ENCODE results near the gene CSN2. TPM values are rescaled to one million over a fixed set of nuclear protein-coding genes. Genes with fewer than 3 reads are reported as not detected.

The CSN2 gene
- polyA plus RNA-seq, 1 donor from 2014 or later = not detected

- Histone ChIP-seq H3K9ac (ENCODE audit: low read length) (no peak overlapping the region), H3K36me3 (ENCODE audit: insufficient read depth, low read length) (no peaks in the 10 kb centered on the region), H4K20me1 (ENCODE audit: insufficient read depth) (no peaks in the 10 kb centered on the region), H3K79me2 (replicated peaks; ENCODE audit: insufficient read depth, low read length) (no peaks in the 10 kb centered on the region), H3K9me2 (ENCODE audit: insufficient read depth, low read length) (no peaks in the 10 kb centered on the region), H3F3A (ENCODE audit: insufficient read depth, low read length, poor library complexity, severe bottlenecking) (no peaks in the 10 kb centered on the region), H3K27ac (ENCODE audit: low read length) (no peak overlapping the region), H3K27me3 (ENCODE audit: insufficient read depth, low read depth, low read length) (no peaks in the 10 kb centered on the region), H3K4me2 (ENCODE audit: low read length) (no peak overlapping the region), H3K9me3 (ENCODE audit: low read length) (no peaks in the 10 kb centered on the region), H2AFZ (ENCODE audit: low read depth, low read length) (no peak overlapping the region), H3K4me3 (ENCODE audit: low read length) (no peak overlapping the region)
- TF ChIP-seq EZH2 (IDR thresholded peaks at IDR 0.05; ENCODE audit: borderline replicate concordance, insufficient read depth, low read length, poor library complexity, severe bottlenecking) = no peak
- TF ChIP-seq, protein P1, sequence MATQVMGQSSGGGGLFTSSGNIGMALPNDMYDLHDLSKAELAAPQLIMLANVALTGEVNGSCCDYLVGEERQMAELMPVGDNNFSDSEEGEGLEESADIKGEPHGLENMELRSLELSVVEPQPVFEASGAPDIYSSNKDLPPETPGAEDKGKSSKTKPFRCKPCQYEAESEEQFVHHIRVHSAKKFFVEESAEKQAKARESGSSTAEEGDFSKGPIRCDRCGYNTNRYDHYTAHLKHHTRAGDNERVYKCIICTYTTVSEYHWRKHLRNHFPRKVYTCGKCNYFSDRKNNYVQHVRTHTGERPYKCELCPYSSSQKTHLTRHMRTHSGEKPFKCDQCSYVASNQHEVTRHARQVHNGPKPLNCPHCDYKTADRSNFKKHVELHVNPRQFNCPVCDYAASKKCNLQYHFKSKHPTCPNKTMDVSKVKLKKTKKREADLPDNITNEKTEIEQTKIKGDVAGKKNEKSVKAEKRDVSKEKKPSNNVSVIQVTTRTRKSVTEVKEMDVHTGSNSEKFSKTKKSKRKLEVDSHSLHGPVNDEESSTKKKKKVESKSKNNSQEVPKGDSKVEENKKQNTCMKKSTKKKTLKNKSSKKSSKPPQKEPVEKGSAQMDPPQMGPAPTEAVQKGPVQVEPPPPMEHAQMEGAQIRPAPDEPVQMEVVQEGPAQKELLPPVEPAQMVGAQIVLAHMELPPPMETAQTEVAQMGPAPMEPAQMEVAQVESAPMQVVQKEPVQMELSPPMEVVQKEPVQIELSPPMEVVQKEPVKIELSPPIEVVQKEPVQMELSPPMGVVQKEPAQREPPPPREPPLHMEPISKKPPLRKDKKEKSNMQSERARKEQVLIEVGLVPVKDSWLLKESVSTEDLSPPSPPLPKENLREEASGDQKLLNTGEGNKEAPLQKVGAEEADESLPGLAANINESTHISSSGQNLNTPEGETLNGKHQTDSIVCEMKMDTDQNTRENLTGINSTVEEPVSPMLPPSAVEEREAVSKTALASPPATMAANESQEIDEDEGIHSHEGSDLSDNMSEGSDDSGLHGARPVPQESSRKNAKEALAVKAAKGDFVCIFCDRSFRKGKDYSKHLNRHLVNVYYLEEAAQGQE (IDR thresholded peaks at IDR 0.05; ENCODE audit: borderline replicate concordance) = no peak
- no peak for TF ChIP-seq TAF1 (IDR thresholded peaks at IDR 0.05; ENCODE audit: low read depth)
- no peak for TF ChIP-seq MXI1 (conservative IDR thresholded peaks at IDR 0.05; ENCODE audit: poor library complexity, severe bottlenecking)
These were observed 9.1 kb upstream of the CSN2 start for GRCh38 chr4:69974631-69975030.

GRCh38 chr4:69970071-69970470 lies 4.5 kb upstream of the CSN2 start:
- no peak for TF ChIP-seq EZH2 (IDR thresholded peaks at IDR 0.05; ENCODE audit: borderline replicate concordance, insufficient read depth, low read length, poor library complexity, severe bottlenecking)
- TF ChIP-seq, protein P1 (IDR thresholded peaks at IDR 0.05; ENCODE audit: borderline replicate concordance) = no peak
- TF ChIP-seq SMC3 (conservative IDR thresholded peaks at IDR 0.05; ENCODE audit: poor library complexity) = no peak
- TF ChIP-seq RAD21 (conservative IDR thresholded peaks at IDR 0.05) = no peak
- TF ChIP-seq TAF1 (IDR thresholded peaks at IDR 0.05; ENCODE audit: low read depth) = no peak
- Histone ChIP-seq H3K9ac (ENCODE audit: low read length) (no peak overlapping the region), H3K4me3 (ENCODE audit: low read length) (no peak overlapping the region), H3K79me2 (replicated peaks; ENCODE audit: insufficient read depth, low read length) (no peaks in the 10 kb centered on the region), H3K9me3 (ENCODE audit: low read length) (no peaks in the 10 kb centered on the region), H3K9me2 (ENCODE audit: insufficient read depth, low read length) (no peaks in the 10 kb centered on the region), H3K36me3 (ENCODE audit: insufficient read depth, low read length) (no peaks in the 10 kb centered on the region), H3K4me2 (ENCODE audit: low read length) (no peak overlapping the region), H4K20me1 (ENCODE audit: insufficient read depth) (no peaks in the 10 kb centered on the region), H3K27me3 (ENCODE audit: insufficient read depth, low read depth, low read length) (no peaks in the 10 kb centered on the region), H2AFZ (ENCODE audit: low read depth, low read length) (no peak overlapping the region), H3K27ac (ENCODE audit: low read length) (no peak overlapping the region), H3F3A (ENCODE audit: insufficient read depth, low read length, poor library complexity, severe bottlenecking) (no peaks in the 10 kb centered on the region)

DNA sequence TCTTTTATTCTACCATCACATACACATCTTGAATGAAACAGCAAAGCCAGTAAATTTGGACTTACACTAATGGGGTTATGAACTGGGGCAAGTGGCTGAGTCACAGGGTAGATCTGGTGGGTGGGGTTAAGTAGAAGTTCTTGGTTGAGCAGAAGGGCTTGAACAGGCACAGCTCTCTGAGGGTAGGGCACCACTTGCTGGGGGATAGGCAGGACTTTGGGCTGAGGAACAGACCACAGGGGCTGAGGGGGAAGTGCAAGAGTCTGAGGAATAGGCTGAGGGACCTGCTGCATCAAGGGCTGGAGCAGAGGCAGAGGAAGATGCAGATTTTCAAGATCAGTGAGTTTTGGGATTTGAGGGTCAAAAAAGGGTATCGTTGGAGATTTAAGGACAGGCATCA lies 8.3 kb downstream of the CSN2 start:
- no peak overlapping the region for H2AFZ ChIP-seq (ENCODE audit: low read depth, low read length)
- no peak for TF ChIP-seq RAD21 (conservative IDR thresholded peaks at IDR 0.05)
- TF ChIP-seq, protein P1 (IDR thresholded peaks at IDR 0.05; ENCODE audit: borderline replicate concordance) = no peak
- TF ChIP-seq TAF1 (IDR thresholded peaks at IDR 0.05; ENCODE audit: low read depth) = no peak
- no peak for TF ChIP-seq POLR2AphosphoS5 (IDR thresholded peaks at IDR 0.05)
- no peak for TF ChIP-seq MXI1 (conservative IDR thresholded peaks at IDR 0.05; ENCODE audit: poor library complexity, severe bottlenecking)
- TF ChIP-seq EZH2 (IDR thresholded peaks at IDR 0.05; ENCODE audit: borderline replicate concordance, insufficient read depth, low read length, poor library complexity, severe bottlenecking) = no peak
- TF ChIP-seq SMC3 (conservative IDR thresholded peaks at IDR 0.05; ENCODE audit: poor library complexity) = no peak
- no peak for TF ChIP-seq EP300 (conservative IDR thresholded peaks at IDR 0.05; ENCODE audit: poor library complexity, severe bottlenecking)

More for the DNA sequence above, 8.3 kb downstream of the CSN2 start:
- H3K4me3 ChIP-seq (ENCODE audit: low read length) = no peak overlapping the region
- H3K9ac ChIP-seq (ENCODE audit: low read length) = no peak overlapping the region
- no peaks in the 10 kb centered on the region for H4K20me1 ChIP-seq (ENCODE audit: insufficient read depth)
- H3F3A ChIP-seq (ENCODE audit: insufficient read depth, low read length, poor library complexity, severe bottlenecking) = no peaks in the 10 kb centered on the region
- H3K4me2 ChIP-seq (ENCODE audit: low read length) = no peak overlapping the region
- no peaks in the 10 kb centered on the region for H3K9me3 ChIP-seq (ENCODE audit: low read length)
- H3K36me3 ChIP-seq (ENCODE audit: insufficient read depth, low read length) = no peaks in the 10 kb centered on the region
- no peaks in the 10 kb centered on the region for H3K9me2 ChIP-seq (ENCODE audit: insufficient read depth, low read length)
- H3K79me2 ChIP-seq (replicated peaks; ENCODE audit: insufficient read depth, low read length) = no peaks in the 10 kb centered on the region
- no peak overlapping the region for H3K27ac ChIP-seq (ENCODE audit: low read length)
- H3K27me3 ChIP-seq (ENCODE audit: insufficient read depth, low read depth, low read length) = no peaks in the 10 kb centered on the region
